ENCODE measurements around the gene TSBP1. TPM values are rescaled to one million over a fixed set of nuclear protein-coding genes. Genes with fewer than 3 reads are reported as not detected.

TSBP1 gene
- total RNA-seq, 4 donors from 2014 or later: not detected

Small RNAs within 50 kb of the gene (small RNA-seq; reads per million reads assigned to genes)
- 0 reads per million in 4 donors for gene RNU6-603P

Other genes starting within 250 kb of the TSBP1 start
- 10 to 100 TPM; 13.3 to 26.9 (median 25.2) TPM for gene ATF6B, start 243.7 kb downstream of the TSBP1 start, total RNA-seq
- gene FKBPL, start 241.6 kb downstream of the TSBP1 start, total RNA-seq: 1 to 10 TPM; 2.3 to 4.2 (median 3.7) TPM
- gene PRRT1, start 220.0 kb downstream of the TSBP1 start, total RNA-seq: 1 to 10 TPM; 1.2 to 4.8 (median 3.1) TPM
- 100 to 1,000 TPM in 1 of 4 donors, 10 to 100 TPM in 3; 16.0 to 120 (median 25.5) TPM for gene PPT2, start 217.8 kb downstream of the TSBP1 start, total RNA-seq
- 10 to 100 TPM in 2 of 4 donors, 1 to 10 TPM in 2; 5.0 to 15.1 (median 10.1) TPM for gene EGFL8, start 207.3 kb downstream of the TSBP1 start, total RNA-seq
- 10 to 100 TPM; 45.6 to 70.5 (median 54.6) TPM for gene AGPAT1, start 195.8 kb downstream of the TSBP1 start, total RNA-seq
- gene RNF5, start 193.5 kb downstream of the TSBP1 start, total RNA-seq: 100 to 1,000 TPM in 1 of 4 donors, 10 to 100 TPM in 3; 78.8 to 101 (median 88.0) TPM
- gene AGER, start 187.7 kb downstream of the TSBP1 start, total RNA-seq: 1 to 10 TPM; 1.4 to 2.3 (median 1.6) TPM
- gene PBX2, start 181.7 kb downstream of the TSBP1 start, total RNA-seq: 10 to 100 TPM; 42.9 to 70.1 (median 61.0) TPM
- 10 to 100 TPM in 2 of 4 donors, 1 to 10 TPM in 1, under 1 TPM in 1; 0.93 to 16.3 (median 9.0) TPM for gene GPSM3, start 179.3 kb downstream of the TSBP1 start, total RNA-seq
- gene NOTCH4, start 147.8 kb downstream of the TSBP1 start, total RNA-seq: 10 to 100 TPM; 10.9 to 26.0 (median 13.2) TPM
- not detected for gene BTNL2, start 35.3 kb upstream of the TSBP1 start, total RNA-seq
- gene HLA-DRA, start 68.0 kb upstream of the TSBP1 start, total RNA-seq: 100 to 1,000 TPM in 2 of 4 donors, 10 to 100 TPM in 2; 43.6 to 285 (median 108) TPM
- gene HLA-DRB5, start 158.4 kb upstream of the TSBP1 start, total RNA-seq: 10 to 100 TPM in 1 of 4 donors, 1 to 10 TPM in 1, under 1 TPM in 1, not detected in 1; 0.93 to 50.6 (median 7.4) TPM
- gene HLA-DRB1, start 217.9 kb upstream of the TSBP1 start, total RNA-seq: 10 to 100 TPM in 3 of 4 donors, 1 to 10 TPM in 1; 5.8 to 80.7 (median 55.5) TPM